ENCODE data around the gene TUBB2A. TPM values are rescaled to one million over a fixed set of nuclear protein-coding genes. Genes with fewer than 3 reads are reported as not detected.
A peak's percentile ranks its signal among the peaks of the same experiment; 100 is the strongest.

The TUBB2A gene
- total and polyA plus RNA-seq, 2 of the 13 experiments (the other 11 are each of a cell fraction or from before 2014, with no cell fraction given): 35.3 to 106 TPM

DNA sequence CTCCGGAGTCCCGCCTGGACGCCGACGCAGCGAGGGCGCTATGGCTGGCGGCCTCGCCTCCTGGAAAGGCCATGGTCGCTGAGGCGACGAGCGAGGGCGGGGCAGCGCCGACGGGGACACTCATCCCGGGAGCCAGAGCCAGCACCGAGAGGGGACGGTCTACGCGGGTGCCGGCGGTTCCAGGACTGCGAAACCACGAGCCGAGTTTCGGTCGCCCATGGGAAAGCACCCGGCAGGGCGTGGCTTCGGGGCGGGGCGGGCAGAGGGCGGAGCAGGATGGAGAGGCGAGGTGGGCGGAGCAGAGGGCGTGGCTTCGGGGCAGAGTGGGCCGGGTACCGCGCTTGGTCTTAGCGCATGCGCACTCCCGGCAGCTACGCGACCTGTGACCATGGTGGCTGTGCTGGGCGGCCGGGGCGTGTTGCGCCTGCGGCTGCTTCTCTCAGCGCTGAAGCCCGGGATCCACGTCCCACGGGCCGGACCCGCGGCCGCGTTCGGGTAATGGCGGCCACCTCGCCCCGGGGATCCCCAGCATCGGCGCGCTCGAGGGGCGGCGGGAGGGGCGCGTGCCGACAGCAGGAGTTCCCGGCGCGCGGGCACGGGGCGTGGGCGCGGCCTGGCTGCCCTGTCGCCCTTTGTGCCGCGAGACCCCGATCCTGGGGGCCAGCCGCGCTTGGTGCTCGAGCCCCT is 38.8 kb downstream of the TUBB2A start, which contains the start of gene BPHL (continued):
- TF ChIP-seq, protein P1, sequence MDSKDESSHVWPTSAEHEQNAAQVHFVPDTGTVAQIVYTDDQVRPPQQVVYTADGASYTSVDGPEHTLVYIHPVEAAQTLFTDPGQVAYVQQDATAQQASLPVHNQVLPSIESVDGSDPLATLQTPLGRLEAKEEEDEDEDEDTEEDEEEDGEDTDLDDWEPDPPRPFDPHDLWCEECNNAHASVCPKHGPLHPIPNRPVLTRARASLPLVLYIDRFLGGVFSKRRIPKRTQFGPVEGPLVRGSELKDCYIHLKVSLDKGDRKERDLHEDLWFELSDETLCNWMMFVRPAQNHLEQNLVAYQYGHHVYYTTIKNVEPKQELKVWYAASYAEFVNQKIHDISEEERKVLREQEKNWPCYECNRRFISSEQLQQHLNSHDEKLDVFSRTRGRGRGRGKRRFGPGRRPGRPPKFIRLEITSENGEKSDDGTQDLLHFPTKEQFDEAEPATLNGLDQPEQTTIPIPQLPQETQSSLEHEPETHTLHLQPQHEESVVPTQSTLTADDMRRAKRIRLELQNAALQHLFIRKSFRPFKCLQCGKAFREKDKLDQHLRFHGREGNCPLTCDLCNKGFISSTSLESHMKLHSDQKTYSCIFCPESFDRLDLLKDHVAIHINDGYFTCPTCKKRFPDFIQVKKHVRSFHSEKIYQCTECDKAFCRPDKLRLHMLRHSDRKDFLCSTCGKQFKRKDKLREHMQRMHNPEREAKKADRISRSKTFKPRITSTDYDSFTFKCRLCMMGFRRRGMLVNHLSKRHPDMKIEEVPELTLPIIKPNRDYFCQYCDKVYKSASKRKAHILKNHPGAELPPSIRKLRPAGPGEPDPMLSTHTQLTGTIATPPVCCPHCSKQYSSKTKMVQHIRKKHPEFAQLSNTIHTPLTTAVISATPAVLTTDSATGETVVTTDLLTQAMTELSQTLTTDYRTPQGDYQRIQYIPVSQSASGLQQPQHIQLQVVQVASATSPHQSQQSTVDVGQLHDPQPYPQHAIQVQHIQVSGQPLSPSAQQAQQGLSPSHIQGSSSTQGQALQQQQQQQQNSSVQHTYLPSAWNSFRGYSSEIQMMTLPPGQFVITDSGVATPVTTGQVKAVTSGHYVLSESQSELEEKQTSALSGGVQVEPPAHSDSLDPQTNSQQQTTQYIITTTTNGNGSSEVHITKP (CRISPR knock-in tag; IDR thresholded peaks at IDR 0.05; ENCODE audit: low read depth): 0 out of 2 replicates have a peak, but pooled peaks have one; percentile 18
- TF ChIP-seq ZNF737 (CRISPR knock-in tag; IDR thresholded peaks at IDR 0.05; ENCODE audit: borderline replicate concordance) (no peak), ZNF781 (CRISPR knock-in tag; IDR thresholded peaks at IDR 0.05; ENCODE audit: borderline replicate concordance, not compliant biosample characterization) (peak; percentile 71), RCOR2 (CRISPR knock-in tag; IDR thresholded peaks at IDR 0.05) (peak; percentile 54; the same call in 1 of the 2 replicates), ZNF850 (CRISPR knock-in tag; conservative IDR thresholded peaks at IDR 0.05) (no peak), STAT5B (CRISPR knock-in tag; IDR thresholded peaks at IDR 0.05) (peak; percentile 72; the same call in 1 of the 2 replicates), HMG20B (CRISPR knock-in tag; conservative IDR thresholded peaks at IDR 0.05) (no peak; the same call in 1 of the 2 replicates), ZNF766 (CRISPR knock-in tag; IDR thresholded peaks at IDR 0.05; ENCODE audit: borderline replicate concordance) (peak; percentile 85)
- TF ChIP-seq, protein P2, sequence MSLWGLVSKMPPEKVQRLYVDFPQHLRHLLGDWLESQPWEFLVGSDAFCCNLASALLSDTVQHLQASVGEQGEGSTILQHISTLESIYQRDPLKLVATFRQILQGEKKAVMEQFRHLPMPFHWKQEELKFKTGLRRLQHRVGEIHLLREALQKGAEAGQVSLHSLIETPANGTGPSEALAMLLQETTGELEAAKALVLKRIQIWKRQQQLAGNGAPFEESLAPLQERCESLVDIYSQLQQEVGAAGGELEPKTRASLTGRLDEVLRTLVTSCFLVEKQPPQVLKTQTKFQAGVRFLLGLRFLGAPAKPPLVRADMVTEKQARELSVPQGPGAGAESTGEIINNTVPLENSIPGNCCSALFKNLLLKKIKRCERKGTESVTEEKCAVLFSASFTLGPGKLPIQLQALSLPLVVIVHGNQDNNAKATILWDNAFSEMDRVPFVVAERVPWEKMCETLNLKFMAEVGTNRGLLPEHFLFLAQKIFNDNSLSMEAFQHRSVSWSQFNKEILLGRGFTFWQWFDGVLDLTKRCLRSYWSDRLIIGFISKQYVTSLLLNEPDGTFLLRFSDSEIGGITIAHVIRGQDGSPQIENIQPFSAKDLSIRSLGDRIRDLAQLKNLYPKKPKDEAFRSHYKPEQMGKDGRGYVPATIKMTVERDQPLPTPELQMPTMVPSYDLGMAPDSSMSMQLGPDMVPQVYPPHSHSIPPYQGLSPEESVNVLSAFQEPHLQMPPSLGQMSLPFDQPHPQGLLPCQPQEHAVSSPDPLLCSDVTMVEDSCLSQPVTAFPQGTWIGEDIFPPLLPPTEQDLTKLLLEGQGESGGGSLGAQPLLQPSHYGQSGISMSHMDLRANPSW (CRISPR knock-in tag; IDR thresholded peaks at IDR 0.05; ENCODE audit: borderline replicate concordance): no peak; the same call in 1 of the 2 replicates
- TF ChIP-seq, protein P3, sequence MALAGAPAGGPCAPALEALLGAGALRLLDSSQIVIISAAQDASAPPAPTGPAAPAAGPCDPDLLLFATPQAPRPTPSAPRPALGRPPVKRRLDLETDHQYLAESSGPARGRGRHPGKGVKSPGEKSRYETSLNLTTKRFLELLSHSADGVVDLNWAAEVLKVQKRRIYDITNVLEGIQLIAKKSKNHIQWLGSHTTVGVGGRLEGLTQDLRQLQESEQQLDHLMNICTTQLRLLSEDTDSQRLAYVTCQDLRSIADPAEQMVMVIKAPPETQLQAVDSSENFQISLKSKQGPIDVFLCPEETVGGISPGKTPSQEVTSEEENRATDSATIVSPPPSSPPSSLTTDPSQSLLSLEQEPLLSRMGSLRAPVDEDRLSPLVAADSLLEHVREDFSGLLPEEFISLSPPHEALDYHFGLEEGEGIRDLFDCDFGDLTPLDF (CRISPR knock-in tag; IDR thresholded peaks at IDR 0.05): no peak
- TF ChIP-seq, protein P4, sequence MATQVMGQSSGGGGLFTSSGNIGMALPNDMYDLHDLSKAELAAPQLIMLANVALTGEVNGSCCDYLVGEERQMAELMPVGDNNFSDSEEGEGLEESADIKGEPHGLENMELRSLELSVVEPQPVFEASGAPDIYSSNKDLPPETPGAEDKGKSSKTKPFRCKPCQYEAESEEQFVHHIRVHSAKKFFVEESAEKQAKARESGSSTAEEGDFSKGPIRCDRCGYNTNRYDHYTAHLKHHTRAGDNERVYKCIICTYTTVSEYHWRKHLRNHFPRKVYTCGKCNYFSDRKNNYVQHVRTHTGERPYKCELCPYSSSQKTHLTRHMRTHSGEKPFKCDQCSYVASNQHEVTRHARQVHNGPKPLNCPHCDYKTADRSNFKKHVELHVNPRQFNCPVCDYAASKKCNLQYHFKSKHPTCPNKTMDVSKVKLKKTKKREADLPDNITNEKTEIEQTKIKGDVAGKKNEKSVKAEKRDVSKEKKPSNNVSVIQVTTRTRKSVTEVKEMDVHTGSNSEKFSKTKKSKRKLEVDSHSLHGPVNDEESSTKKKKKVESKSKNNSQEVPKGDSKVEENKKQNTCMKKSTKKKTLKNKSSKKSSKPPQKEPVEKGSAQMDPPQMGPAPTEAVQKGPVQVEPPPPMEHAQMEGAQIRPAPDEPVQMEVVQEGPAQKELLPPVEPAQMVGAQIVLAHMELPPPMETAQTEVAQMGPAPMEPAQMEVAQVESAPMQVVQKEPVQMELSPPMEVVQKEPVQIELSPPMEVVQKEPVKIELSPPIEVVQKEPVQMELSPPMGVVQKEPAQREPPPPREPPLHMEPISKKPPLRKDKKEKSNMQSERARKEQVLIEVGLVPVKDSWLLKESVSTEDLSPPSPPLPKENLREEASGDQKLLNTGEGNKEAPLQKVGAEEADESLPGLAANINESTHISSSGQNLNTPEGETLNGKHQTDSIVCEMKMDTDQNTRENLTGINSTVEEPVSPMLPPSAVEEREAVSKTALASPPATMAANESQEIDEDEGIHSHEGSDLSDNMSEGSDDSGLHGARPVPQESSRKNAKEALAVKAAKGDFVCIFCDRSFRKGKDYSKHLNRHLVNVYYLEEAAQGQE (IDR thresholded peaks at IDR 0.05; ENCODE audit: borderline replicate concordance in 1 of 2, low read depth in 1 of 2, low read length in 2 of 2): peak in 1 of 2 experiments; percentile 13; a peak in 1 of 4 replicates
- TF ChIP-seq, protein P5, sequence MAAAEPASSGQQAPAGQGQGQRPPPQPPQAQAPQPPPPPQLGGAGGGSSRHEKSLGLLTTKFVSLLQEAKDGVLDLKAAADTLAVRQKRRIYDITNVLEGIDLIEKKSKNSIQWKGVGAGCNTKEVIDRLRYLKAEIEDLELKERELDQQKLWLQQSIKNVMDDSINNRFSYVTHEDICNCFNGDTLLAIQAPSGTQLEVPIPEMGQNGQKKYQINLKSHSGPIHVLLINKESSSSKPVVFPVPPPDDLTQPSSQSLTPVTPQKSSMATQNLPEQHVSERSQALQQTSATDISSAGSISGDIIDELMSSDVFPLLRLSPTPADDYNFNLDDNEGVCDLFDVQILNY (CRISPR knock-in tag; conservative IDR thresholded peaks at IDR 0.05): peak; percentile 71
- TF ChIP-seq, protein P6, sequence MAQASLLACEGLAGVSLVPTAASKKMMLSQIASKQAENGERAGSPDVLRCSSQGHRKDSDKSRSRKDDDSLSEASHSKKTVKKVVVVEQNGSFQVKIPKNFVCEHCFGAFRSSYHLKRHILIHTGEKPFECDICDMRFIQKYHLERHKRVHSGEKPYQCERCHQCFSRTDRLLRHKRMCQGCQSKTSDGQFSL (CRISPR knock-in tag; IDR thresholded peaks at IDR 0.05): no peak; the same call in 1 of the 2 replicates

Data from HepG2 (cell line).